Heart left ventricle (tissue), 13 donors: ENCODE results near the gene ITGA3.

Experiments used
- POLR2A ChIP-seq, 2 donors: fragments of 450-650 bp; IDR thresholded peaks; one replicate each; pipeline ENCODE4 v1.6.1; 2017; ENCODE audit warnings: antibody characterized with exemption in 2 of 2, mild to moderate bottlenecking in 2 of 2, moderate library complexity in 2 of 2
- TF ChIP-seq, protein P1 (sequence below), 12 donors: fragments of 200-600 bp; sonication (generic) in 4 of 12; IDR thresholded peaks; one replicate each; pipeline versions ENCODE4 v1.5.0 to v1.8.0; 2018 to 2022; ENCODE audit warnings: antibody characterized with exemption in 12 of 12, mild to moderate bottlenecking in 5 of 12
- donor health status: ischemic (EF 13 %, LVEDD 7.1; RV severe dilation, severe dysfunction).
- donor health status: DM: no; HTN: yes; CAD: no.
- donor health status: DM: no; HTN: no; CAD: no.
- donor health status: ischemic (EF 25% LVEDD 6.9; RV normal size, moderate dysfunction).
- donor health status: ischemic (EF 25% LVEDD 5.7; RV mildly dilated, moderate dysfunction).
- donor health status: ischemic (EF 35%, LVEDD 5.7; RV mildly dilated, moderate dysfunction).
- donor health status: nonischemic (EF 11% LVEDD 7.7; RV severe dilation, severe dysfunction).
- donor health status: DM: yes; HTN: yes; CAD: no.
- donor health status: PGD.
- donor health status: ischemic (EF 29% LVEDD 5.4; RV normal size, mild dysfunction).
- donor health status: nonischemic (EF 23%, LVEDD 6.1; RV moderate dilation, normal function).

DNA sequence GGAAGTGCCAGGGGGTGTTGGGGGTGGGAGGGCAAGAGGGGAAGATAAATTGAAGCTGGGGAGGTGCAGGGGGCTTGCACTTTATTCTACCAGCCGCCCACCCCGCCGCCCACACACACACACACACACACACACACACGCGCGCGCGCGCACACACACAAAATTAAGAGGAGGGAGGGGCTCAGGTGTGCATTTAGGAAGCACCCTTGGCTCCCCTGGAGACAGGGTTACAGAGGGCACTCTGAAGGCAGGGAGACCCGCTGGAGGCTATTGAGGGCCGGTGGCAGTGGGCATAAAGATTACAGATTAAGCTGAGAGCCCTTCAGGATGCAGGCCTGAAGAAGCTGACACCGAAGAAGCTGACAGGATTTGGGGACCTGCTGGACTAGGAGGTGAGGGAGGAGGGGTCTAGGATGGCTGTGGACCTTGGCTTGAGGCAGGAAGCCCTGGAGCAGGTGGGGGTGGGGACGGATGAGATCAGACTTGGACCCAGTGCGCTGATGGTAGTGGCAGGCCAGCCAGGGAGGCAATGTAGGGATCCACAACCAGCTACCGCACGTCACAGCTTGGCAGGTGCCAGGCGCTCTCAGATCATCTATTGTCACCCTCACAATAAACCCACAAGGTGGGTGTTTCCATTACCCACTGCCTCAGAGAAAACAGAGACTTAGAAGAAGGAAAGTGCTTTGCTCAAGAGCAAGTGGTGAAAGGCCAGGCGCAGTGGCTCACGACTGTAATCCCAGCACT lies 74.8 kb downstream of the ITGA3 start:
- TF ChIP-seq, protein P1, sequence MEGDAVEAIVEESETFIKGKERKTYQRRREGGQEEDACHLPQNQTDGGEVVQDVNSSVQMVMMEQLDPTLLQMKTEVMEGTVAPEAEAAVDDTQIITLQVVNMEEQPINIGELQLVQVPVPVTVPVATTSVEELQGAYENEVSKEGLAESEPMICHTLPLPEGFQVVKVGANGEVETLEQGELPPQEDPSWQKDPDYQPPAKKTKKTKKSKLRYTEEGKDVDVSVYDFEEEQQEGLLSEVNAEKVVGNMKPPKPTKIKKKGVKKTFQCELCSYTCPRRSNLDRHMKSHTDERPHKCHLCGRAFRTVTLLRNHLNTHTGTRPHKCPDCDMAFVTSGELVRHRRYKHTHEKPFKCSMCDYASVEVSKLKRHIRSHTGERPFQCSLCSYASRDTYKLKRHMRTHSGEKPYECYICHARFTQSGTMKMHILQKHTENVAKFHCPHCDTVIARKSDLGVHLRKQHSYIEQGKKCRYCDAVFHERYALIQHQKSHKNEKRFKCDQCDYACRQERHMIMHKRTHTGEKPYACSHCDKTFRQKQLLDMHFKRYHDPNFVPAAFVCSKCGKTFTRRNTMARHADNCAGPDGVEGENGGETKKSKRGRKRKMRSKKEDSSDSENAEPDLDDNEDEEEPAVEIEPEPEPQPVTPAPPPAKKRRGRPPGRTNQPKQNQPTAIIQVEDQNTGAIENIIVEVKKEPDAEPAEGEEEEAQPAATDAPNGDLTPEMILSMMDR (IDR thresholded peaks at IDR 0.05): no peak
- TF ChIP-seq POLR2A (IDR thresholded peaks at IDR 0.05): no peak
